ENCODE results near the gene TTN. TPM values are rescaled to one million over a fixed set of nuclear protein-coding genes. Genes with fewer than 3 reads are reported as not detected.

The TTN gene
- total and polyA plus RNA-seq, 2 of the 8 experiments (the other 6 are each of a cell fraction or from before 2014, with no cell fraction given): 0.30 to 9.7 TPM

- H3K27me3 ChIP-seq (replicated peaks in 1 of 4; ENCODE audit: control insufficient read depth in 3 of 4, extremely low read depth in 1 of 4, insufficient read depth in 3 of 4, low read length in 3 of 4): no peaks in the 10 kb centered on the region
- no peaks in the 10 kb centered on the region for H4K20me1 ChIP-seq (replicated peaks in 1 of 2; ENCODE audit: control insufficient read depth in 1 of 2, insufficient read depth in 2 of 2, low read length in 2 of 2)
- H4K91ac ChIP-seq (replicated peaks; ENCODE audit: insufficient read length, low read length): no peak overlapping the region
- H2BK120ac ChIP-seq (replicated peaks; ENCODE audit: low read depth, low read length): no peak overlapping the region
- no peak for TF ChIP-seq GTF2F1 (IDR thresholded peaks at IDR 0.05; ENCODE audit: borderline replicate concordance, low read depth, low read length)
- no peak for TF ChIP-seq CTBP2 (IDR thresholded peaks at IDR 0.05; ENCODE audit: borderline replicate concordance, insufficient read depth, insufficient read length, low read length)
- no peak for TF ChIP-seq KDM1A (IDR thresholded peaks at IDR 0.05; ENCODE audit: borderline replicate concordance, low read length)
- no peak for TF ChIP-seq HDAC2 (IDR thresholded peaks at IDR 0.05; ENCODE audit: borderline replicate concordance in 1 of 2, low read depth in 2 of 2, low read length in 2 of 2)
- TF ChIP-seq TAF1 (IDR thresholded peaks at IDR 0.05; ENCODE audit: low read depth, low read length): no peak
- no peak for TF ChIP-seq BCL11A (IDR thresholded peaks at IDR 0.05; ENCODE audit: low read depth in 2 of 2, low read length in 2 of 2)
- TF ChIP-seq JUND (IDR thresholded peaks at IDR 0.05; ENCODE audit: low read length): no peak
- TF ChIP-seq RAD21 (IDR thresholded peaks at IDR 0.05 in 1 of 2, conservative IDR thresholded peaks at IDR 0.05 in 1 of 2; ENCODE audit: low read depth in 2 of 2, low read length in 2 of 2): no peak
- FAIRE-seq: no peak
- no peak for DNase-seq (ENCODE audit: low read depth in 1 of 2, low spot score in 2 of 2)
- H2BK20ac ChIP-seq (ENCODE audit: low read length): no peak overlapping the region
- H3K4me1 ChIP-seq (replicated peaks in 1 of 4; ENCODE audit: control insufficient read depth in 3 of 4, insufficient read depth in 4 of 4, low read length in 3 of 4): no peaks in the 10 kb centered on the region
- no peak overlapping the region for H3K4me2 ChIP-seq (ENCODE audit: insufficient read depth in 1 of 2, low read depth in 2 of 2, low read length in 2 of 2)
- H3K56ac ChIP-seq (replicated peaks; ENCODE audit: insufficient read length, low read depth, low read length): no peak overlapping the region
- no peak overlapping the region for H2BK15ac ChIP-seq (ENCODE audit: low read length)
- H3K4me3 ChIP-seq (ENCODE audit: extremely low read depth in 1 of 4, insufficient read depth in 2 of 4, low read depth in 3 of 4, low read length in 4 of 4): no peak overlapping the region
- no peaks in the 10 kb centered on the region for H3K79me1 ChIP-seq (ENCODE audit: low read depth, low read length)
- H3K9me3 ChIP-seq (ENCODE audit: insufficient read depth in 2 of 2, low read depth in 1 of 2, low read length in 1 of 2): no peaks in the 10 kb centered on the region
- no peak overlapping the region for H4K5ac ChIP-seq (ENCODE audit: insufficient read length, low read depth, low read length)
- H3K27ac ChIP-seq (ENCODE audit: low read depth, low read length): no peak overlapping the region
- no peak overlapping the region for H3K18ac ChIP-seq (ENCODE audit: extremely low read depth, low read length)
- H3K79me2 ChIP-seq (ENCODE audit: control insufficient read depth in 1 of 2, insufficient read depth in 2 of 2, low read length in 2 of 2): no peaks in the 10 kb centered on the region
- H3K23me2 ChIP-seq (ENCODE audit: low read depth, low read length): no peaks in the 10 kb centered on the region
- peaks cover 0 to 3% (median 0%) of the 10 kb centered on the region in 4 experiments; a peak in 1 of 8 replicates for H3K36me3 ChIP-seq (ENCODE audit: control insufficient read depth in 2 of 4, insufficient read depth in 4 of 4, low read length in 3 of 4)
- no peak overlapping the region for H2AK5ac ChIP-seq (ENCODE audit: low read depth, low read length)
- H3K4ac ChIP-seq (replicated peaks; ENCODE audit: insufficient read length, low read depth, low read length): no peak overlapping the region
- no peak overlapping the region for H3K23ac ChIP-seq (ENCODE audit: insufficient read length)
- H2BK12ac ChIP-seq (ENCODE audit: low read depth, low read length): no peak overlapping the region
- no peak overlapping the region for H3K14ac ChIP-seq (ENCODE audit: insufficient read length)
- no peak overlapping the region for H2AFZ ChIP-seq (ENCODE audit: low read length)
- 81% methylated on average over 3 of the region's 3 CpGs; no CpG with 5 or more reads in 1 of the 2 experiments for WGBS, 2 experiments (ENCODE audit: extremely low coverage in 1 of 2, insufficient coverage in 1 of 2, insufficient read length in 1 of 2, insufficient replicate concordance in 2 of 2, low coverage in 1 of 2, low lambda C conversion rate in 2 of 2, missing lambda C conversion rate in 1 of 2)
- H4K8ac ChIP-seq (ENCODE audit: extremely low read depth, insufficient read depth, low read length): no peak overlapping the region
- H2BK5ac ChIP-seq (ENCODE audit: low read depth, low read length): no peak overlapping the region
- ChIA-PET CTCF (ENCODE audit: partially characterized antibody) (interaction anchor here (1.1 to 1.5 kb wide), 2 partner anchors 68 to 85 kb away, joined by 3 to 4 read pairs; no protein-coding TSS in a partner anchor), POLR2A (ENCODE audit: partially characterized antibody) (no interaction called here)
- no peak overlapping the region for H3K9ac ChIP-seq (replicated peaks in 1 of 4; ENCODE audit: extremely low read depth in 1 of 4, low read depth in 3 of 4, low read length in 3 of 4)
Measured at GRCh38 chr2:178632729-178633128, 174.5 kb downstream of the TTN start.

Data from H1 (cell line).